Measurements from ENCODE around the gene ATR.

DNA sequence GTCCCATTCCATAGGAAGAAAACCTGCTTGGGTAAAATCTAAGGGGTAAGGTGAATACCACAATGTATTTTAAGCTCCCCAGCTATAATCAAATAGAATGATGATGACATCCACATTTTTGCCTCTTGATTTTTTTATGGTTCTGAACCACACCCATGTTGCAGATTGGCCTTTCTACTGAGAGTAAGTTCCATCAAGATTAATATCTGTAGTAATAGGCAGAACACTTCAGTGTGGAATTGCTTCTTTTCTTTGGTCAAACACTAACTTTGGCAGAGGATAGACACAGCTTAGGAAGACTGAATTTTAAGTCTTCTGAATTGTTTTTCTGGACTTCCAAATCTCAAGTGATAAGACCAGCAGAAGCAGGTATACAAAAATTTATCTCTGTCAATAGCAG lies 44.7 kb upstream of the ATR start:
- TF ChIP-seq JUNB (CRISPR knock-in tag; conservative IDR thresholded peaks at IDR 0.05): no peak
- TF ChIP-seq POLR2A (conservative IDR thresholded peaks at IDR 0.05): no peak
- TF ChIP-seq, protein P1, sequence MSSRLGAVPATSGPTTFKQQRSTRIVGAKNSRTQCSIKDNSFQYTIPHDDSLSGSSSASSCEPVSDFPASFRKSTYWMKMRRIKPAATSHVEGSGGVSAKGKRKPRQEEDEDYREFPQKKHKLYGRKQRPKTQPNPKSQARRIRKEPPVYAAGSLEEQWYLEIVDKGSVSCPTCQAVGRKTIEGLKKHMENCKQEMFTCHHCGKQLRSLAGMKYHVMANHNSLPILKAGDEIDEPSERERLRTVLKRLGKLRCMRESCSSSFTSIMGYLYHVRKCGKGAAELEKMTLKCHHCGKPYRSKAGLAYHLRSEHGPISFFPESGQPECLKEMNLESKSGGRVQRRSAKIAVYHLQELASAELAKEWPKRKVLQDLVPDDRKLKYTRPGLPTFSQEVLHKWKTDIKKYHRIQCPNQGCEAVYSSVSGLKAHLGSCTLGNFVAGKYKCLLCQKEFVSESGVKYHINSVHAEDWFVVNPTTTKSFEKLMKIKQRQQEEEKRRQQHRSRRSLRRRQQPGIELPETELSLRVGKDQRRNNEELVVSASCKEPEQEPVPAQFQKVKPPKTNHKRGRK (tag; IDR thresholded peaks at IDR 0.05): no peak
- no peak for TF ChIP-seq CHD2 (IDR thresholded peaks at IDR 0.05; ENCODE audit: low read depth, low read length)
- no peak for TF ChIP-seq SMAD3 (CRISPR knock-in tag; conservative IDR thresholded peaks at IDR 0.05)
- TF ChIP-seq, protein P2, sequence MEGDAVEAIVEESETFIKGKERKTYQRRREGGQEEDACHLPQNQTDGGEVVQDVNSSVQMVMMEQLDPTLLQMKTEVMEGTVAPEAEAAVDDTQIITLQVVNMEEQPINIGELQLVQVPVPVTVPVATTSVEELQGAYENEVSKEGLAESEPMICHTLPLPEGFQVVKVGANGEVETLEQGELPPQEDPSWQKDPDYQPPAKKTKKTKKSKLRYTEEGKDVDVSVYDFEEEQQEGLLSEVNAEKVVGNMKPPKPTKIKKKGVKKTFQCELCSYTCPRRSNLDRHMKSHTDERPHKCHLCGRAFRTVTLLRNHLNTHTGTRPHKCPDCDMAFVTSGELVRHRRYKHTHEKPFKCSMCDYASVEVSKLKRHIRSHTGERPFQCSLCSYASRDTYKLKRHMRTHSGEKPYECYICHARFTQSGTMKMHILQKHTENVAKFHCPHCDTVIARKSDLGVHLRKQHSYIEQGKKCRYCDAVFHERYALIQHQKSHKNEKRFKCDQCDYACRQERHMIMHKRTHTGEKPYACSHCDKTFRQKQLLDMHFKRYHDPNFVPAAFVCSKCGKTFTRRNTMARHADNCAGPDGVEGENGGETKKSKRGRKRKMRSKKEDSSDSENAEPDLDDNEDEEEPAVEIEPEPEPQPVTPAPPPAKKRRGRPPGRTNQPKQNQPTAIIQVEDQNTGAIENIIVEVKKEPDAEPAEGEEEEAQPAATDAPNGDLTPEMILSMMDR (IDR thresholded peaks at IDR 0.05 in 2 of 3, conservative IDR thresholded peaks at IDR 0.05 in 1 of 3; ENCODE audit: insufficient read depth in 2 of 3, low read depth in 1 of 3, low read length in 3 of 3): no peak
- TF ChIP-seq, protein P3, sequence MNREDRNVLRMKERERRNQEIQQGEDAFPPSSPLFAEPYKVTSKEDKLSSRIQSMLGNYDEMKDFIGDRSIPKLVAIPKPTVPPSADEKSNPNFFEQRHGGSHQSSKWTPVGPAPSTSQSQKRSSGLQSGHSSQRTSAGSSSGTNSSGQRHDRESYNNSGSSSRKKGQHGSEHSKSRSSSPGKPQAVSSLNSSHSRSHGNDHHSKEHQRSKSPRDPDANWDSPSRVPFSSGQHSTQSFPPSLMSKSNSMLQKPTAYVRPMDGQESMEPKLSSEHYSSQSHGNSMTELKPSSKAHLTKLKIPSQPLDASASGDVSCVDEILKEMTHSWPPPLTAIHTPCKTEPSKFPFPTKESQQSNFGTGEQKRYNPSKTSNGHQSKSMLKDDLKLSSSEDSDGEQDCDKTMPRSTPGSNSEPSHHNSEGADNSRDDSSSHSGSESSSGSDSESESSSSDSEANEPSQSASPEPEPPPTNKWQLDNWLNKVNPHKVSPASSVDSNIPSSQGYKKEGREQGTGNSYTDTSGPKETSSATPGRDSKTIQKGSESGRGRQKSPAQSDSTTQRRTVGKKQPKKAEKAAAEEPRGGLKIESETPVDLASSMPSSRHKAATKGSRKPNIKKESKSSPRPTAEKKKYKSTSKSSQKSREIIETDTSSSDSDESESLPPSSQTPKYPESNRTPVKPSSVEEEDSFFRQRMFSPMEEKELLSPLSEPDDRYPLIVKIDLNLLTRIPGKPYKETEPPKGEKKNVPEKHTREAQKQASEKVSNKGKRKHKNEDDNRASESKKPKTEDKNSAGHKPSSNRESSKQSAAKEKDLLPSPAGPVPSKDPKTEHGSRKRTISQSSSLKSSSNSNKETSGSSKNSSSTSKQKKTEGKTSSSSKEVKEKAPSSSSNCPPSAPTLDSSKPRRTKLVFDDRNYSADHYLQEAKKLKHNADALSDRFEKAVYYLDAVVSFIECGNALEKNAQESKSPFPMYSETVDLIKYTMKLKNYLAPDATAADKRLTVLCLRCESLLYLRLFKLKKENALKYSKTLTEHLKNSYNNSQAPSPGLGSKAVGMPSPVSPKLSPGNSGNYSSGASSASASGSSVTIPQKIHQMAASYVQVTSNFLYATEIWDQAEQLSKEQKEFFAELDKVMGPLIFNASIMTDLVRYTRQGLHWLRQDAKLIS (CRISPR knock-in tag; IDR thresholded peaks at IDR 0.05): no peak
- TF ChIP-seq ZNF644 (tag; IDR thresholded peaks at IDR 0.05; ENCODE audit: low read depth): no peak
- TF ChIP-seq TFAM (CRISPR knock-in tag; conservative IDR thresholded peaks at IDR 0.05): no peak
- TF ChIP-seq ZSCAN29 (IDR thresholded peaks at IDR 0.05): no peak
- no peak for TF ChIP-seq FOSL1 (tag; conservative IDR thresholded peaks at IDR 0.05)
